ENCODE data around the gene ZNF821. TPM values are rescaled to one million over a fixed set of nuclear protein-coding genes. Genes with fewer than 3 reads are reported as not detected.

The ZNF821 gene
- total RNA-seq, 2 donors from 2014 or later, result 12.1 to 12.8 TPM

DNA sequence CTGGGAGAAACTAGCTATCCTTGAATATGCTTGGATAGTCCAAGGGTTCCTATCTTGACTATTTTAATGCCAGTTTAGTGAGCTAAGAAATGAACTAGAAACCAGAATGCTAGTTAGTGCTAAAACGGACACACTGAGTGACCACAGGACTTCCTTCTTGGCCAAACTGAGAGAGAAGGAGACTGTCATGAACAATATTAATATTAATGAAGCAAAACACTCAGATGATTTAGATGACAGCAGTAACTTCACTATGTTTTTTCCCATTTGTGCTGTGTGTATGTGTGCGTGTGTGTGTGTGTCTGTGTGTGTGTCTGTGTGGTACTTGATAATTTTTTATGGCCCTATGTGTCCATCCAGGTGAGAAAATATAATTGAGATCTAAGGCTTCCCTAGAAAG is 40.4 kb downstream of the ZNF821 start:
- Mint-ChIP-seq H3K27ac (no peak overlapping the region), H3K27me3 (ENCODE audit: insufficient read depth) (peaks cover 2% of the 10 kb centered on the region), H3K4me3 (no peak overlapping the region), H3K36me3 (ENCODE audit: low read depth) (peaks cover 7% of the 10 kb centered on the region), H3K9me3 (no peaks in the 10 kb centered on the region), H3K4me1 (peaks cover 12% of the 10 kb centered on the region)
- no peak overlapping the region for H3K9ac ChIP-seq (ENCODE audit: extremely low read depth, low read length, poor library complexity, severe bottlenecking)
- TF ChIP-seq, protein P1, sequence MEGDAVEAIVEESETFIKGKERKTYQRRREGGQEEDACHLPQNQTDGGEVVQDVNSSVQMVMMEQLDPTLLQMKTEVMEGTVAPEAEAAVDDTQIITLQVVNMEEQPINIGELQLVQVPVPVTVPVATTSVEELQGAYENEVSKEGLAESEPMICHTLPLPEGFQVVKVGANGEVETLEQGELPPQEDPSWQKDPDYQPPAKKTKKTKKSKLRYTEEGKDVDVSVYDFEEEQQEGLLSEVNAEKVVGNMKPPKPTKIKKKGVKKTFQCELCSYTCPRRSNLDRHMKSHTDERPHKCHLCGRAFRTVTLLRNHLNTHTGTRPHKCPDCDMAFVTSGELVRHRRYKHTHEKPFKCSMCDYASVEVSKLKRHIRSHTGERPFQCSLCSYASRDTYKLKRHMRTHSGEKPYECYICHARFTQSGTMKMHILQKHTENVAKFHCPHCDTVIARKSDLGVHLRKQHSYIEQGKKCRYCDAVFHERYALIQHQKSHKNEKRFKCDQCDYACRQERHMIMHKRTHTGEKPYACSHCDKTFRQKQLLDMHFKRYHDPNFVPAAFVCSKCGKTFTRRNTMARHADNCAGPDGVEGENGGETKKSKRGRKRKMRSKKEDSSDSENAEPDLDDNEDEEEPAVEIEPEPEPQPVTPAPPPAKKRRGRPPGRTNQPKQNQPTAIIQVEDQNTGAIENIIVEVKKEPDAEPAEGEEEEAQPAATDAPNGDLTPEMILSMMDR (conservative IDR thresholded peaks at IDR 0.05), result no peak
- no peak for DNase-seq
- no peak overlapping the region for H3K27ac ChIP-seq (ENCODE audit: low read depth, low read length)
- no peaks in the 10 kb centered on the region for H3K27me3 ChIP-seq (ENCODE audit: control insufficient read depth, insufficient read depth, low read length, poor library complexity, severe bottlenecking)
- H3K36me3 ChIP-seq (ENCODE audit: control insufficient read depth, insufficient read depth, low read length), result peaks cover 9% of the 10 kb centered on the region
- H3K4me1 ChIP-seq (ENCODE audit: control insufficient read depth, insufficient read depth, low read length), result peaks cover 4% of the 10 kb centered on the region
- 93 to 100% methylated on average over 2 of the region's 2 CpGs for WGBS, 2 experiments (ENCODE audit: insufficient coverage in 1 of 2, insufficient read length in 1 of 2)
- no peak overlapping the region for H3K4me3 ChIP-seq (ENCODE audit: low read length)
- no peaks in the 10 kb centered on the region for H3K9me3 ChIP-seq (ENCODE audit: control insufficient read depth, low read length)

DNA sequence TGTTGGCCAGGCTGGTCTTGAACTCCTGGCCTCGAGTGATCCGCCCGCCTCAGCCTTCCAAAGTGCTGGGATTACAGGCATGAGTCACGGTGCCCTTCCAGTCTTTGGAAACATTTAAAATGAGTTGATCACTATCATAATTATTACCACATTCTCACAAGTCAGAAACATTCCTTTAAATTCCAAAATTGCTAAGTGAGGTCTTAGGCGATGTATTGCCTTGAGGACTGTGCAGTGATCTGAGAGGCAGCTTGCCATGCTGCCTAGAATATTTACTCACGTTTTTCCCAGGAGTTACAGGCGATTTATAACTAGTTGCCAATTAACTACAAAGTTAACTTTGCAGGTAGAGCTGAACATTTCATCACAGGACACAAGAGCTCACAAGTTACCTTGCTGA is 43.9 kb downstream of the ZNF821 start:
- H3K4me3 Mint-ChIP-seq, result no peak overlapping the region
- Histone ChIP-seq H3K27me3 (ENCODE audit: control insufficient read depth, insufficient read depth, low read length, poor library complexity, severe bottlenecking) (no peaks in the 10 kb centered on the region), H3K4me3 (ENCODE audit: low read length) (no peak overlapping the region), H3K9ac (ENCODE audit: extremely low read depth, low read length, poor library complexity, severe bottlenecking) (no peak overlapping the region), H3K27ac (ENCODE audit: low read depth, low read length) (no peak overlapping the region), H3K9me3 (ENCODE audit: control insufficient read depth, low read length) (no peaks in the 10 kb centered on the region), H3K4me1 (ENCODE audit: control insufficient read depth, insufficient read depth, low read length) (no peaks in the 10 kb centered on the region), H3K36me3 (ENCODE audit: control insufficient read depth, insufficient read depth, low read length) (no peaks in the 10 kb centered on the region)
- H3K9me3 Mint-ChIP-seq, result no peaks in the 10 kb centered on the region
- no peaks in the 10 kb centered on the region for H3K4me1 Mint-ChIP-seq
- peaks cover 2% of the 10 kb centered on the region for H3K27me3 Mint-ChIP-seq (ENCODE audit: insufficient read depth)
- TF ChIP-seq, protein P1 (conservative IDR thresholded peaks at IDR 0.05), result no peak
- WGBS, 2 experiments (ENCODE audit: insufficient coverage in 1 of 2, insufficient read length in 1 of 2), result 77 to 82% methylated on average over 5 to 7 of the region's 7 CpGs
- H3K36me3 Mint-ChIP-seq (ENCODE audit: low read depth), result no peaks in the 10 kb centered on the region
- no peak overlapping the region for H3K27ac Mint-ChIP-seq
- no peak for DNase-seq

DNA sequence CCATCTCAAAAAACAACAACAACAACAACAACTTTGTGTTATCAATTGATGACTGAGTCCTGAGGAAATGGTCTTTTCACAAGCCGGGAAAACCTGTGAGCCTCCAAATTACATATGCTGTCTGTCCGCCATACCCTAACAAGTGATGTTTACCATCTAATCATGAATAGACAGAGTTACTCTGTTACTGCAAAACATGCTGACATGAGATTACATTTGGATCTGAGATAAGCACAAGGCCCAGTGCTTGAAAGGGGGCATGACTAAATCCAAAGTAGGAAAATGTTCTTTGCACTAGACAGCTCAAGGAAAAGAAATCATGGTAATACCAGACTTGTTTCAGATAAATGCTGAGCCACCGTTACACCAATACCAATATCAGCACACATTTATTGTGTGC is 46.8 kb downstream of the ZNF821 start:
- no peaks in the 10 kb centered on the region for H3K9me3 Mint-ChIP-seq
- TF ChIP-seq, protein P1 (conservative IDR thresholded peaks at IDR 0.05), result no peak
- Histone ChIP-seq H3K4me1 (ENCODE audit: control insufficient read depth, insufficient read depth, low read length) (no peaks in the 10 kb centered on the region), H3K4me3 (ENCODE audit: low read length) (no peak overlapping the region), H3K36me3 (ENCODE audit: control insufficient read depth, insufficient read depth, low read length) (no peaks in the 10 kb centered on the region), H3K9me3 (ENCODE audit: control insufficient read depth, low read length) (no peaks in the 10 kb centered on the region), H3K27ac (ENCODE audit: low read depth, low read length) (no peak overlapping the region), H3K9ac (ENCODE audit: extremely low read depth, low read length, poor library complexity, severe bottlenecking) (no peak overlapping the region), H3K27me3 (ENCODE audit: control insufficient read depth, insufficient read depth, low read length, poor library complexity, severe bottlenecking) (no peaks in the 10 kb centered on the region)
- H3K36me3 Mint-ChIP-seq (ENCODE audit: low read depth), result no peaks in the 10 kb centered on the region
- no peak overlapping the region for H3K27ac Mint-ChIP-seq
- 95 to 100% methylated on average over 2 of the region's 3 CpGs for WGBS, 2 experiments (ENCODE audit: insufficient coverage in 1 of 2, insufficient read length in 1 of 2)
- no peaks in the 10 kb centered on the region for H3K4me1 Mint-ChIP-seq
- no peak overlapping the region for H3K4me3 Mint-ChIP-seq
- H3K27me3 Mint-ChIP-seq (ENCODE audit: insufficient read depth), result peaks cover 5% of the 10 kb centered on the region
- no peak for DNase-seq

Data from endodermal cell (in vitro differentiated cells).